ENCODE data around the gene EIF5. TPM values are rescaled to one million over a fixed set of nuclear protein-coding genes. Genes with fewer than 3 reads are reported as not detected.
A peak's percentile ranks its signal among the peaks of the same experiment; 100 is the strongest.

Gene EIF5
- total RNA-seq, 1 donor from 2014 or later: 483 TPM

GRCh38 chr14:103384450-103385151 lies 50.6 kb downstream of the EIF5 start:
- H3K36me3 Mint-ChIP-seq (ENCODE audit: low read depth): no peaks in the 10 kb centered on the region
- peaks cover 4% of the 10 kb centered on the region for H3K9me3 Mint-ChIP-seq
- peak overlapping the region; percentile 97 for H3K27ac Mint-ChIP-seq (ENCODE audit: unreplicated experiment)
- DNase-seq (ENCODE audit: low read depth, low spot score): no peak
- peak overlapping the region; percentile 97 for H3K4me3 Mint-ChIP-seq
- TF ChIP-seq CTCF (conservative IDR thresholded peaks at IDR 0.05): no peak
- H3K4me1 Mint-ChIP-seq: peaks cover 28% of the 10 kb centered on the region
- H3K27me3 Mint-ChIP-seq (ENCODE audit: low read depth): peaks cover 22% of the 10 kb centered on the region

- peak; percentile 38 for TF ChIP-seq CTCF (conservative IDR thresholded peaks at IDR 0.05)
- H3K4me3 Mint-ChIP-seq: peak within 1 kb of the TSS; percentile 97
- peaks cover 16% of the 10 kb centered on the region for H3K27me3 Mint-ChIP-seq (ENCODE audit: low read depth)
- H3K4me1 Mint-ChIP-seq: peaks cover 28% of the 10 kb centered on the region
- peaks cover 4% of the 10 kb centered on the region for H3K9me3 Mint-ChIP-seq
- no peaks in the 10 kb centered on the region for H3K36me3 Mint-ChIP-seq (ENCODE audit: low read depth)
- H3K27ac Mint-ChIP-seq (ENCODE audit: unreplicated experiment): peak within 1 kb of the TSS; percentile 97
- peak; percentile 92 for DNase-seq (ENCODE audit: low read depth, low spot score)
Measured at GRCh38 chr14:103385152-103385928, 51.3 kb downstream of the EIF5 start, which contains the start of gene MARK3. Gene MARK3, plus strand, starts transcription at chr14:103385415. Its CDS starts 615 bp downstream, at chr14:103386030.

GRCh38 chr14:103385929-103386712 lies 52.1 kb downstream of the EIF5 start:
- H3K27me3 Mint-ChIP-seq (ENCODE audit: low read depth): peaks cover 11% of the 10 kb centered on the region
- H3K4me3 Mint-ChIP-seq: peak overlapping the region; percentile 96
- no peaks in the 10 kb centered on the region for H3K36me3 Mint-ChIP-seq (ENCODE audit: low read depth)
- H3K4me1 Mint-ChIP-seq: peaks cover 32% of the 10 kb centered on the region
- no peak for TF ChIP-seq CTCF (conservative IDR thresholded peaks at IDR 0.05)
- peak overlapping the region; percentile 94 for H3K27ac Mint-ChIP-seq (ENCODE audit: unreplicated experiment)
- H3K9me3 Mint-ChIP-seq: no peaks in the 10 kb centered on the region
- peak; percentile 12 for DNase-seq (ENCODE audit: low read depth, low spot score)

GRCh38 chr14:103386713-103387329 lies 52.8 kb downstream of the EIF5 start:
- Mint-ChIP-seq H3K4me3 (peak overlapping the region; percentile 96), H3K27me3 (ENCODE audit: low read depth) (peaks cover 5% of the 10 kb centered on the region), H3K4me1 (peaks cover 33% of the 10 kb centered on the region), H3K36me3 (ENCODE audit: low read depth) (no peaks in the 10 kb centered on the region), H3K9me3 (no peaks in the 10 kb centered on the region), H3K27ac (ENCODE audit: unreplicated experiment) (peak overlapping the region; percentile 8)
- TF ChIP-seq CTCF (conservative IDR thresholded peaks at IDR 0.05): no peak
- DNase-seq (ENCODE audit: low read depth, low spot score): no peak

- Mint-ChIP-seq H3K36me3 (ENCODE audit: low read depth) (no peaks in the 10 kb centered on the region), H3K4me1 (peaks cover 40% of the 10 kb centered on the region), H3K9me3 (no peaks in the 10 kb centered on the region), H3K4me3 (peak overlapping the region; percentile 81), H3K27me3 (ENCODE audit: low read depth) (no peaks in the 10 kb centered on the region), H3K27ac (ENCODE audit: unreplicated experiment) (no peak overlapping the region)
- no peak for DNase-seq (ENCODE audit: low read depth, low spot score)
- no peak for TF ChIP-seq CTCF (conservative IDR thresholded peaks at IDR 0.05)
Measured at GRCh38 chr14:103388664-103389063, 54.6 kb downstream of the EIF5 start.

All from neural crest cell (in vitro differentiated cells).